ENCODE data around the gene C17orf113. TPM values are rescaled to one million over a fixed set of nuclear protein-coding genes. Genes with fewer than 3 reads are reported as not detected.

The C17orf113 gene
- total and polyA plus RNA-seq, 2 of the 13 experiments (the other 11 are each of a cell fraction or from before 2014, with no cell fraction given) = 0.87 to 1.1 TPM

DNA sequence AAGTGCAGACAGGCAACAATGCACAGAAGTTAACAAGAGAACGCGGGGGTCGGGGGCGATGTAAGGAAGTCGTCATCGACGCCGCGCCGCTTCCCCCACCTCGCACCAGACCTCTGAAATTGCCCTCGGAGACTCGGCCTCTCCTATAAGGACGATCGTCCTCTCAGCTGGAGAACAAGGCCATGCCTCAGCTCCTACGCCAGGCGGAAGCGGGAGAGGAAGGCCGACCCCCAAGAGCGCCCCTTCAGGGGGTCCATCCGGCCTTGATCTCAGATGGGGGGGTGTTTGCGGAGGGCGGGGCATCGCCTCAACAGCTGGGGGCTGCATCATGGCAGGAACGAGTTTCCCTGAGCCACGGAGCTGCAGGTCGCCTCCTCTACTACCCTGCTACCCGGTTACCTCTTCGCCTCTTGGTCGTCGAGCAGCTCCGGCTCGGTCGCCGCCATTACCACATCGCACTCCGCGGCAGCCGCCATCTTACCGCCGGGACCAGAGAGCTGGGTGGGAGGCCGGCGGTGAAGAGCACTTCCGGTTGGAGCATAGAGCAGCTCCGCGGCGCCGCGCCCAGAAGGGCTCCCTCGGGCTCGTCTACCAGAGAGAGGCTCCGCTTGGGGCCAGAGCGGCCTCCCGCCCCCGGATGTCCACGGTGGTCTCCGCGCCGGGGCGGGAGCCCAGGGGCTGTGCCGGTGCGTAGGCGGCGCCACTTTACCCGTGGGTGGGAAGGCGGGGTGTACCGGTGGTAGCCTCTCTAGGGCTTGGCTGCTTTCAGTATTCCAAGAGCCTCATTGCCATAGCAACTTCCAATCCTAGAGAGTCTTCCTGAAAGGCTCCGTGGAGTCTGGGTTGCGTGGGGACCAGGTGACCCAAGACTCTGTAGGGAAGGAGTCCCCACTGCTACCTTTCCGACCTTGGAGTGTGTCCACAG lies 33.2 kb downstream of the C17orf113 start, which contains the start of gene DNAJC7 (continued):
- TF ChIP-seq BCL3 (CRISPR knock-in tag; IDR thresholded peaks at IDR 0.05) (peak; percentile 53), PREB (CRISPR knock-in tag; IDR thresholded peaks at IDR 0.05) (no peak), SAFB2 (CRISPR knock-in tag; IDR thresholded peaks at IDR 0.05; ENCODE audit: borderline replicate concordance, low read depth) (peak; percentile 76; the same call in 1 of the 2 replicates), ARID4A (CRISPR knock-in tag; IDR thresholded peaks at IDR 0.05; ENCODE audit: borderline replicate concordance) (peak; percentile 95), ZNF138 (CRISPR knock-in tag; IDR thresholded peaks at IDR 0.05; ENCODE audit: low read depth) (no peak), GPBP1L1 (CRISPR knock-in tag; IDR thresholded peaks at IDR 0.05) (no peak), CBX2 (IDR thresholded peaks at IDR 0.05; ENCODE audit: low read depth, low read length) (no peak), CBX2 (CRISPR knock-in tag; IDR thresholded peaks at IDR 0.05; ENCODE audit: low read depth) (no peak), ZNF512B (CRISPR knock-in tag; IDR thresholded peaks at IDR 0.05; ENCODE audit: borderline replicate concordance) (no peak), ZBTB34 (CRISPR knock-in tag; IDR thresholded peaks at IDR 0.05) (peak; percentile 82), NRL (CRISPR knock-in tag; IDR thresholded peaks at IDR 0.05; ENCODE audit: borderline replicate concordance) (peak; percentile 99)
- TF ChIP-seq, protein P1, sequence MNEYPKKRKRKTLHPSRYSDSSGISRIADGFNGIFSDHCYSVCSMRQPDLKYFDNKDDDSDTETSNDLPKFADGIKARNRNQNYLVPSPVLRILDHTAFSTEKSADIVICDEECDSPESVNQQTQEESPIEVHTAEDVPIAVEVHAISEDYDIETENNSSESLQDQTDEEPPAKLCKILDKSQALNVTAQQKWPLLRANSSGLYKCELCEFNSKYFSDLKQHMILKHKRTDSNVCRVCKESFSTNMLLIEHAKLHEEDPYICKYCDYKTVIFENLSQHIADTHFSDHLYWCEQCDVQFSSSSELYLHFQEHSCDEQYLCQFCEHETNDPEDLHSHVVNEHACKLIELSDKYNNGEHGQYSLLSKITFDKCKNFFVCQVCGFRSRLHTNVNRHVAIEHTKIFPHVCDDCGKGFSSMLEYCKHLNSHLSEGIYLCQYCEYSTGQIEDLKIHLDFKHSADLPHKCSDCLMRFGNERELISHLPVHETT (CRISPR knock-in tag; conservative IDR thresholded peaks at IDR 0.05) = peak; percentile 100

Measured in HepG2 (cell line).